Right kidney (tissue), 1 donor: ENCODE measurements around the gene VTA1.

ENCODE experiments used
- DNase-seq: peaks from one replicate; pipeline ENCODE4 v3.0.0-alpha.2; 2016

The VTA1 gene

DNA sequence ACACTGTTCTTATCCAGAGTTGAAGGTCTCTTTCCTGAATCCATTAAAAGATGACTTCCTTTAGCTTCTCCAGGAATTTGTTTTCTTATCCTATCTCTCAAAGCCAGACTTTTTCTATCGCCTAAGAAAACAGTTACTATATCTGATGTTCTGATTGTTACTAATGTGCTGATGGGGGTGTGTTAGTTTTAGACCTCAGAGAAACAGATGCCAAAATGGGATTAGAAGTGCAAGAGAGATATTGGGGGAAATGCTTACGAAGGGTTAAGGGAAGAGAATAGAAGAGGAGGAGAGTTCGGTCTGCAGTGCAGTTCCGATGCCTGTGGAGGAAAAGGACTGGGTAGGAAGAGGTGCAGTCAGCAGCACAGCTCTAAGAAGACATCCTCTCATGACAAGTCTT is 119.0 kb downstream of the VTA1 start:
- no peak for DNase-seq

GRCh38 chr6:142271476-142271875 is 124.4 kb downstream of the VTA1 start:
- DNase-seq: no peak
